Gastrocnemius medialis (tissue), 4 donors: ENCODE measurements around the gene BSPRY.

Experiments
- POLR2A ChIP-seq, 2 donors: fragments of 450-650 bp; IDR thresholded peaks; one replicate each; pipeline ENCODE4 v1.6.1; 2017; ENCODE audit warnings: antibody characterized with exemption in 2 of 2, mild to moderate bottlenecking in 2 of 2, moderate library complexity in 2 of 2
- TF ChIP-seq, protein P1 (sequence below), 5 experiments: fragments of 450-650 bp in 3 of 5; fragments of 200-600 bp in 2 of 5; sonication (generic) in 2 of 5; IDR thresholded peaks in 4 of 5; conservative IDR thresholded peaks in 1 of 5; 1 replicate in 4 of 5; 2 replicates in 1 of 5; pipeline ENCODE4 v1.5.1; 2016 to 2019; ENCODE audit warnings: antibody characterized with exemption in 5 of 5, mild to moderate bottlenecking in 3 of 5, moderate library complexity in 3 of 5

- TF ChIP-seq, protein P1, sequence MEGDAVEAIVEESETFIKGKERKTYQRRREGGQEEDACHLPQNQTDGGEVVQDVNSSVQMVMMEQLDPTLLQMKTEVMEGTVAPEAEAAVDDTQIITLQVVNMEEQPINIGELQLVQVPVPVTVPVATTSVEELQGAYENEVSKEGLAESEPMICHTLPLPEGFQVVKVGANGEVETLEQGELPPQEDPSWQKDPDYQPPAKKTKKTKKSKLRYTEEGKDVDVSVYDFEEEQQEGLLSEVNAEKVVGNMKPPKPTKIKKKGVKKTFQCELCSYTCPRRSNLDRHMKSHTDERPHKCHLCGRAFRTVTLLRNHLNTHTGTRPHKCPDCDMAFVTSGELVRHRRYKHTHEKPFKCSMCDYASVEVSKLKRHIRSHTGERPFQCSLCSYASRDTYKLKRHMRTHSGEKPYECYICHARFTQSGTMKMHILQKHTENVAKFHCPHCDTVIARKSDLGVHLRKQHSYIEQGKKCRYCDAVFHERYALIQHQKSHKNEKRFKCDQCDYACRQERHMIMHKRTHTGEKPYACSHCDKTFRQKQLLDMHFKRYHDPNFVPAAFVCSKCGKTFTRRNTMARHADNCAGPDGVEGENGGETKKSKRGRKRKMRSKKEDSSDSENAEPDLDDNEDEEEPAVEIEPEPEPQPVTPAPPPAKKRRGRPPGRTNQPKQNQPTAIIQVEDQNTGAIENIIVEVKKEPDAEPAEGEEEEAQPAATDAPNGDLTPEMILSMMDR (IDR thresholded peaks at IDR 0.05 in 4 of 5, conservative IDR thresholded peaks at IDR 0.05 in 1 of 5), result no peak
- TF ChIP-seq POLR2A (IDR thresholded peaks at IDR 0.05), result no peak
Observed at GRCh38 chr9:113331780-113332179, 17.6 kb upstream of the BSPRY start.
